Spleen (tissue), 11 donors: ENCODE measurements around the gene ACACB. TPM values are rescaled to one million over a fixed set of nuclear protein-coding genes. Genes with fewer than 3 reads are reported as not detected.

Source experiments
- DNase-seq: peaks from one replicate; pipeline ENCODE4 v3.0.0-alpha.2; 2020
- H3K27ac ChIP-seq, 8 donors: fragments of 200-600 bp; sonication (generic) in 7 of 8; 1 replicate in 4 of 8; 2 replicates in 4 of 8; pipeline versions ENCODE4 v1.5.0 to v1.8.0; 2016 to 2021; ENCODE audit warnings: inconsistent platforms in 4 of 8, mild to moderate bottlenecking in 4 of 8, moderate library complexity in 1 of 8
- H3K27me3 ChIP-seq, 7 donors: fragments of 200-600 bp; sonication (generic) in 6 of 7; replicated peaks in 1 of 7; 1 replicate in 4 of 7; 2 replicates in 3 of 7; pipeline versions ENCODE4 v1.5.0 to v1.8.0; 2016 to 2021; ENCODE audit warnings: inconsistent platforms in 3 of 7, mild to moderate bottlenecking in 1 of 7
- H3K36me3 ChIP-seq, 6 donors: fragments of 200-600 bp; sonication (generic) in 5 of 6; 1 replicate in 4 of 6; 2 replicates in 2 of 6; pipeline versions ENCODE4 v1.5.0 to v1.8.0; 2016 to 2021; ENCODE audit warnings: inconsistent platforms in 2 of 6
- H3K4me1 ChIP-seq, 6 donors: fragments of 200-600 bp; sonication (generic) in 5 of 6; 1 replicate in 3 of 6; 2 replicates in 3 of 6; pipeline versions ENCODE4 v1.5.0 to v1.8.0; 2016 to 2021; ENCODE audit warnings: inconsistent platforms in 3 of 6
- H3K4me3 ChIP-seq, 8 donors: fragments of 200-600 bp; sonication (generic) in 7 of 8; 1 replicate in 4 of 8; 2 replicates in 4 of 8; pipeline versions ENCODE4 v1.5.0 to v1.8.0; 2016 to 2021; ENCODE audit warnings: inconsistent platforms in 4 of 8, mild to moderate bottlenecking in 4 of 8, moderate library complexity in 2 of 8
- H3K9me3 ChIP-seq, 8 donors: fragments of 200-600 bp; sonication (generic) in 7 of 8; 1 replicate in 4 of 8; 2 replicates in 4 of 8; pipeline versions ENCODE4 v1.5.0 to v1.8.0; 2016 to 2021; ENCODE audit warnings: inconsistent platforms in 4 of 8
- POLR2A ChIP-seq, 3 donors: fragments of 450-650 bp; IDR thresholded peaks; one replicate each; pipeline ENCODE4 v1.5.1; 2017; ENCODE audit warnings: antibody characterized with exemption in 3 of 3, mild to moderate bottlenecking in 1 of 3
- POLR2AphosphoS5 ChIP-seq, 3 donors: sonication (generic); formaldehyde crosslinking; IDR thresholded peaks; one replicate each; pipeline ENCODE4 v1.5.1; 2017; ENCODE audit warnings: antibody characterized with exemption in 3 of 3
- WGBS, 5 donors: extraction: QIAGEN DNeasy Blood & Tissue Kit in 3 of 5; methylation state at CpG; one replicate each; pipeline versions ENCODE4 v1.1.5 to v1.1.7; 2013 to 2018; 5-methylcytosine and 5-hydroxymethylcytosine counted together
- intact Hi-C: fragments of 100-400 bp; cut with DNase I; formaldehyde crosslinking; loops from one replicate; pipeline ENCODE4 v1.15.0; 2023; ENCODE audit warnings: low total_unique reads
- polyA plus RNA-seq, 3 donors: library from polyadenylated mRNA; stranded (reverse); fragments of 200-250 nt; gene quantifications; one replicate each; pipeline ENCODE4 v1.2.1, GENCODE V29; 2013
- total RNA-seq, 7 donors: library from RNA; depleted of rRNA in 3 of 7; stranded (reverse); fragments of >200 nt in 3 of 7; fragmentation: NEBNext Ultra II Directional in 4 of 7; extraction: Animal tissue kit (Norgen Biotek cat#: 25700) in 4 of 7; gene quantifications; one replicate each; pipeline versions ENCODE4 v1.1.0 to v1.2.1, GENCODE V29; 2016 to 2021
- TF ChIP-seq, protein P1 (sequence below), 11 experiments: fragments of 200-600 bp in 7 of 11; fragments of 450-650 bp in 4 of 11; sonication (generic) in 4 of 11; IDR thresholded peaks in 8 of 11; conservative IDR thresholded peaks in 3 of 11; 1 replicate in 7 of 11; 2 replicates in 4 of 11; pipeline versions ENCODE4 v1.4.0 to v1.8.0; 2016 to 2021; ENCODE audit warnings: antibody characterized with exemption in 11 of 11, inconsistent platforms in 4 of 11, mild to moderate bottlenecking in 1 of 11
- donor health status: healthy with polysubstance abuse.
- donor health status: DM: no; HTN: no; CAD: no; lungs with moderate emphysema.
- donor health status: DM: no; HTN: no; CAD: no.
- donor health status: Bipolar disorder and iron deficiency.
- donor health status: healthy.
- donor health status: DM: no; HTN: no; CAD: no.
- donor health status: DM: yes; HTN: yes; CAD: no.

Gene ACACB
- total and polyA plus RNA-seq, 10 donors = 2.8 to 111 (median 29.1) TPM

GRCh38 chr12:109092497-109093021 is 23.8 kb upstream of the ACACB start:
- peaks cover 0 to 8% (median 0%) of the 10 kb centered on the region in 7 donors for H3K27me3 ChIP-seq
- H3K4me1 ChIP-seq = peaks cover 20 to 46% (median 30%) of the 10 kb centered on the region in 6 donors
- WGBS, 5 donors = 34 to 52% (median 45%) methylated on average over 6 of the region's 6 CpGs
- peak overlapping the region in 5 of 8 donors; percentile 74 to 84 (median 78) for H3K27ac ChIP-seq
- no peak for DNase-seq
- H3K4me3 ChIP-seq = peak overlapping the region; percentile 24 to 74 (median 46)
- TF ChIP-seq POLR2A (IDR thresholded peaks at IDR 0.05) = no peak
- TF ChIP-seq, protein P1, sequence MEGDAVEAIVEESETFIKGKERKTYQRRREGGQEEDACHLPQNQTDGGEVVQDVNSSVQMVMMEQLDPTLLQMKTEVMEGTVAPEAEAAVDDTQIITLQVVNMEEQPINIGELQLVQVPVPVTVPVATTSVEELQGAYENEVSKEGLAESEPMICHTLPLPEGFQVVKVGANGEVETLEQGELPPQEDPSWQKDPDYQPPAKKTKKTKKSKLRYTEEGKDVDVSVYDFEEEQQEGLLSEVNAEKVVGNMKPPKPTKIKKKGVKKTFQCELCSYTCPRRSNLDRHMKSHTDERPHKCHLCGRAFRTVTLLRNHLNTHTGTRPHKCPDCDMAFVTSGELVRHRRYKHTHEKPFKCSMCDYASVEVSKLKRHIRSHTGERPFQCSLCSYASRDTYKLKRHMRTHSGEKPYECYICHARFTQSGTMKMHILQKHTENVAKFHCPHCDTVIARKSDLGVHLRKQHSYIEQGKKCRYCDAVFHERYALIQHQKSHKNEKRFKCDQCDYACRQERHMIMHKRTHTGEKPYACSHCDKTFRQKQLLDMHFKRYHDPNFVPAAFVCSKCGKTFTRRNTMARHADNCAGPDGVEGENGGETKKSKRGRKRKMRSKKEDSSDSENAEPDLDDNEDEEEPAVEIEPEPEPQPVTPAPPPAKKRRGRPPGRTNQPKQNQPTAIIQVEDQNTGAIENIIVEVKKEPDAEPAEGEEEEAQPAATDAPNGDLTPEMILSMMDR (IDR thresholded peaks at IDR 0.05 in 8 of 11, conservative IDR thresholded peaks at IDR 0.05 in 3 of 11) = no peak
- TF ChIP-seq POLR2AphosphoS5 (IDR thresholded peaks at IDR 0.05) = no peak
- no peaks in the 10 kb centered on the region for H3K9me3 ChIP-seq
- H3K36me3 ChIP-seq = peaks cover 0 to 43% (median 23%) of the 10 kb centered on the region in 6 donors
- intact Hi-C loops = loop anchor here (10.0 kb wide), 2 partner anchors 428 to 528 kb away; partner anchors contain the start of genes ISCU and SART3

DNA sequence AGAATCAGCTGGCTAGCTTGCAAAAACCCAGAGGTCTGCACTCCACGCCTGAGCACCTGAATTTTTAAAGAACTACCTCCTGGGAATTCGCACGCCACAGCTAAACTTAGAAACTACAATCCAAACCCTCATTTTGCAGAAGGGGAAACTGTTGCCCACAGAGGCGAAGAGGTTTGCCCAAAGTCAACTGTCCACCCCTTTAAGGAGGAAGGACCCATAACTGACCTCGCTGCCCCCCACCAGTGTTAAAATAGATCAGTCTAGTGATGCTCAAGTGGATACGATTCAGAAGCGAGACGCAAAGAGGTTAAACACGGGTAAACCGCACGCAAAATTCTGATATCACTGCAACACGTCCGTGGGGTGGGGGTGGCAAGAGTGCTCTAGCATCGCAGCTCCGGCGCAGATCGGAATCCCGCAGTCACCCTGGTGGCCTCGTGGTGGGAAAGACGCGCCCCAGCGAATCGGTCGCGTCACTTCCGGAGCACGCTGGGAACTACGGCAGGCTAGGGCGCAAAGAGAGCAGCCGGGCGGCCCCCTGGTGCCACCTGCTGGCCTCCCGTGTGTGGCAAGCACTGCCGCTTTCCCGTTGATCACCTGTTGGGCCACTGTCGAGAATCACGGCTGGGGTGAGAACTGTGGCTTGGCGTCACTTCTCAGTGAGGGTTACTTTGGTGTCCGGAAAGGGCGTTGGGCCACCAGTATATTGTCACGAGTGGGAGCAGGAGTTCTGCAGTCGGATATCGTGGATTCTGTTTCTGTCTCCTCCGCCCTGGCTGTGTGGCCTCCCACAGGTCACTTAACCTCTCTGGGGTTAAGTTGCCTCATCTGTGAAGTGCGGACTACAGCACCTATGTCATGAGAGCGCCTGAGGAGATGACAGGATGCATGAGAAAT is 23.1 kb upstream of the ACACB start, which contains the start of gene ALKBH2:
Gene ALKBH2, minus strand, starts transcription at position 451 of the 897 bp plus-strand sequence. CDS start 686 bp downstream, outside the sequence.
- Histone ChIP-seq H3K4me3 (peak within 1 kb of the TSS; percentile 24 to 74 (median 46)), H3K4me1 (peaks cover 22 to 54% (median 34%) of the 10 kb centered on the region in 6 donors), H3K36me3 (peaks cover 0 to 36% (median 16%) of the 10 kb centered on the region in 6 donors), H3K27ac (peak within 1 kb of the TSS in 7 of 8 donors; percentile 9 to 84 (median 76)), H3K27me3 (peaks cover 0 to 8% (median 0%) of the 10 kb centered on the region in 7 donors), H3K9me3 (no peaks in the 10 kb centered on the region)
- WGBS, 5 donors = 4 to 13% (median 6%) methylated on average over 16 to 45 of the region's 45 CpGs
- TF ChIP-seq POLR2A (IDR thresholded peaks at IDR 0.05) (peak in 1 of 3 donors; percentile 30), POLR2AphosphoS5 (IDR thresholded peaks at IDR 0.05) (peak; percentile 91 to 95 (median 91))
- TF ChIP-seq, protein P1 (IDR thresholded peaks at IDR 0.05 in 8 of 11, conservative IDR thresholded peaks at IDR 0.05 in 3 of 11) = peak; percentile 90 to 99 (median 98)
- intact Hi-C loops = loop anchor here (10.0 kb wide), 2 partner anchors 428 to 528 kb away; partner anchors contain the start of genes ISCU and SART3
- peak; percentile 99 for DNase-seq

DNA sequence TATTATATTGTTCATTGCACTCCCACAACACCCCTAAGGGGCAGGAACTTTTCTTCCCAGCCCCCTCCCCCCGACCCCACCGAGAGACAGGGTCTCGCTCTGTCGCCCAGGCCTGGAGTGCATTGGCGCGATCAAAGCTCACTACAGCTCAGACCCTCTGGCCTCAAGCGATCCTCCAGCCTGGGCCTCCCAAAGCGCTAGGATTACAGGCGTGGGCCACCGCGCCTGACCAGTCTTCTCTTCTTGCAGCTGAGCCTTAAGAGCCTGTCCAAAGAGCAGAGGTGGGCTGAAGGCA is 19.3 kb upstream of the ACACB start:
- peaks cover 0 to 8% (median 0%) of the 10 kb centered on the region in 7 donors for H3K27me3 ChIP-seq
- H3K27ac ChIP-seq = no peak overlapping the region
- peak overlapping the region in 4 of 8 donors; percentile 76 to 98 (median 94) for H3K4me3 ChIP-seq
- intact Hi-C loops = loop anchor here (10.0 kb wide), 2 partner anchors 432 to 532 kb away; partner anchors contain the start of genes ISCU and SART3
- peaks cover 15 to 69% (median 51%) of the 10 kb centered on the region in 6 donors for H3K4me1 ChIP-seq
- WGBS, 5 donors = 41 to 48% (median 43%) methylated on average over 10 to 11 of the region's 11 CpGs
- no peak for TF ChIP-seq POLR2A (IDR thresholded peaks at IDR 0.05)
- no peak for TF ChIP-seq POLR2AphosphoS5 (IDR thresholded peaks at IDR 0.05)
- TF ChIP-seq, protein P1 (IDR thresholded peaks at IDR 0.05 in 8 of 11, conservative IDR thresholded peaks at IDR 0.05 in 3 of 11) = no peak
- DNase-seq = no peak
- peaks cover 0 to 16% (median 3%) of the 10 kb centered on the region in 6 donors for H3K36me3 ChIP-seq
- H3K9me3 ChIP-seq = no peaks in the 10 kb centered on the region
